GM18873 (cell line): ENCODE measurements around the gene STK39.

Experiments
- ATAC-seq: cut with Tn5 transposase; IDR thresholded peaks from one replicate; pipeline ENCODE4 v1.9.1; 2021; ENCODE audit warnings: mild to moderate bottlenecking, moderate library complexity, moderate number of reproducible peaks; ENCODE audit not compliant: unreplicated experiment, low FRiP score

The STK39 gene

GRCh38 chr2:168244318-168244717 is 3.1 kb downstream of the STK39 start:
- ATAC-seq: no peak

DNA sequence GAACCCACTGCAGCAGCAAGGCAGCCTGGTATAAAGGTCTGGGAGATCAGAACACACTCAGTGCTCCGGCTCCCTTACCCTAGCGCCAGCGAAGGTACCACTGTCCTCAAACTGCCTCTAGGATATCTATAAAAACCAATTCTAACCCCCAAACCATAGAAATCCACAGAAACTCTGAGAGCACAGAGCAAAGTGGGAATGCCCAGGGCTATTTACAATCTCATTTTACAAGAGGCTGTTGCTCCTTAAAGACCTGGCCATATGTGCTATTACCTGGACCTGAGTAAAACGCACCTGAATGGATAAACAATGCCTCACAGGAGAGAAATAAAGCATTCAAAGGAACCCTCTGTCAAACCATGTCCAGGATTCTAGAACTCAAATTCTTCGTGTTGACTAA is 4.3 kb downstream of the STK39 start:
- ATAC-seq: no peak

GRCh38 chr2:168241746-168242145 is 5.6 kb downstream of the STK39 start:
- ATAC-seq: no peak

DNA sequence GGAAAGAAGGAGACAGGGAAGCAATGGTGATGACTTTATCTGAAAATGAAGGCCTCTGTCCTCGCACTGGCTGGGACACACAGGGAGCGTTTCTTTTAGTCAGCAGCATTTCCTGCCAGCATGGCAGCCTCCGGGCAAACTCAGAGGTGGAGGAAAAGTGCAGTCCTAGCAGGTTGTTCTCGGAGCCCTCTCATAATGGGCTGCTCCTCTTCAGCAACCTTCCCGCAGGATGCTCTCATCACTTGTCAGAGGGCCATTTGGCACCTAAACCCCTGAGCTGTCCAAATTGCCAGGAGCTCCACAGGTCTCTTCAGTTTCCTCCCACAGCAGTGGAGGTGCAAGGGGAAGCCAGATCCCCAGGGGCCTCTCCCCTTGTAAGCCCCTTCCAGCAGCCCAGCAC is 6.2 kb downstream of the STK39 start:
- no peak for ATAC-seq

- no peak for ATAC-seq
Observed at GRCh38 chr2:168239281-168239680, 8.1 kb downstream of the STK39 start.

GRCh38 chr2:168237741-168238140 is 9.7 kb downstream of the STK39 start:
- no peak for ATAC-seq

GRCh38 chr2:168234407-168235085 is 12.8 kb downstream of the STK39 start:
- ATAC-seq: no peak

- no peak for ATAC-seq
Observed at GRCh38 chr2:168233726-168234406, 13.5 kb downstream of the STK39 start.

GRCh38 chr2:168233166-168233565 is 14.2 kb downstream of the STK39 start:
- ATAC-seq: no peak

DNA sequence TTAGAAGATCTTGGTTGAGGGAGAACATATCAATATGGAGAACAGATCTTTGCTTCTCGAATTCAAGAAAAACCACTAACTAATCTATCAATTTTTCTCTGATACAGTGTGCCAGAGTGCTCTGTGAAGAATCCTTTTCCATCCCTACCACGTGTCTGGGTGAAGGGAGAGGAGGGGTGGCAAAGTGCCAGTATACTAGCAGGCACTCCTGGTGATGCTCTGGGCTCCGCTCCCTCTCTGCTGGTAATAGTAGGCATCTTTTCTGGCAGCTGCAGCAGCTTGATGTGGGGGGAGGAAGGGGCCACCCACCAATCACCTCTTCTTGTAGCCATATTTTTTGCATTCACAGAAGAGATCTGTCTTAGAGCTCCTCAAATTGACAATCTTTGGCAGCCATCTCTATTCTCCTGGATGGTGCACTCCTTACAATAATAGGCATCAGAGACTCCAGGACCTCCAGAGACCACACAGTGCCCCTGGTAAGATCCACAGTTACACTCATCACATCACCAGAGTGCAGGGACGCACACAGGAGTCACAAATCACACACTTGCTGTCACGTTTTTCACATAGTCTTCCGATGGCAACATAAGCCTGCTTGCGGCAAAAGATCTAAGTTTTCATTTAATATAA is 15.7 kb downstream of the STK39 start:
- ATAC-seq: no peak

DNA sequence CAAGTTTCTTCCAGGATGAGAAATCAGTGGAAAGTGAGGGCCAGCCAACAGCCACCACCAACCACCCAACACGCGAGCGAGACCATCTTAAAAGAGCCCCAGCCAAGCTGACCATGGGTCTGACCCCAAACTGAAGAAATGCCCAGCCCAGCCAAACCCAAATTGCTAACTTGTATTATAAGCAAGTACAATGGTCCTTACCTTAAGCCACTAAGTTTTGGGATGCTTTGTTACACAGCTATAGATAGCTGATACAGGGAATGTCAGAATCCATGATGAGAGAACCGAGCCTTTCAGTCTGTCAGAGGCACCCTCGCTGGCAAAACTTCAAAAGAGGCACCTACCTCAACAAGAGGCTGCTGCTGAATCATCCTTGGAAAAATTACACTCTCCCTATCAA is 17.0 kb downstream of the STK39 start:
- ATAC-seq: no peak

- no peak for ATAC-seq
Observed at GRCh38 chr2:168224346-168224745, 23.0 kb downstream of the STK39 start.

DNA sequence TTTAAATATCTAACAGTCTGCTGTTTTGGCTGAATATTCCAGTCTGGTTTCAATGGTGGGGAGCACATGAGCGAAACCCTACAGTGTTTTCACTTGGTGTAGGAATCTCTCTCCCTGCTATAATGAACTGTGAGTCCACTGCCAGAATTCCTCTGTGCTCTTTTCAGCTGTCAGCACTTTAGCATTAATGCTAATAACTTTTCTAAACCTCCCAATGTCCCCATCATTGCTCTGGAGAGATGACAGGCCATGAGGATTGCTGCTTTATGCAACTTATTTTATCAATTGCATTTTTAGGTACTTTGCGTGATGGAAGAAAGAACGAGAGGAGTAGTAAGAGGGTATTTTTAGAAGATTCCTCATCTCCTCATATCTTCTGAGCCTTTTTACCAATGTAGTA is 25.3 kb downstream of the STK39 start:
- no peak for ATAC-seq

- no peak for ATAC-seq
Observed at GRCh38 chr2:168220965-168221819, 26.2 kb downstream of the STK39 start.

- ATAC-seq: no peak
Observed at GRCh38 chr2:168217920-168218319, 29.5 kb downstream of the STK39 start.

- ATAC-seq: no peak
Observed at GRCh38 chr2:168216351-168217005, 30.9 kb downstream of the STK39 start.

GRCh38 chr2:168215813-168216212 is 31.6 kb downstream of the STK39 start:
- ATAC-seq: no peak

- no peak for ATAC-seq
Observed at GRCh38 chr2:168212866-168213265, 34.5 kb downstream of the STK39 start.

DNA sequence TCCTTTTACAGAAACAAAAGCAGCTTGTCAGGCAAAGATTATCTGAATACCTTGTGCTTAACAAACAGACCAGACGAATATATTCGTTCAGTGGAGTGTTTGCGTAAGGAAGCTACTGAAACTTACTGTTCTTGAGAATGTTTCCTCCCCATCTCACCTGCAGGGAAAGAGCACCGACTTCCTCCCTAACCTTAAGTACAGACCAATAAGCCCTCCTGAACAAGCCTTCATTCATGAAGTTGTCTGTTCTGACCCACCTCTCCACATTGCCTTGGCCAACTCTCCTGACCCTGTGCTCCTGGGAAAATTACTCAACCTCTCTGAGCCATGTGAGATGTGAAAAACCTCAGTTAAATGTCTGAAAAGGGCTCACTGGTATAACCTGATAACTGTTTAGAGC is 35.2 kb downstream of the STK39 start:
- ATAC-seq: no peak

DNA sequence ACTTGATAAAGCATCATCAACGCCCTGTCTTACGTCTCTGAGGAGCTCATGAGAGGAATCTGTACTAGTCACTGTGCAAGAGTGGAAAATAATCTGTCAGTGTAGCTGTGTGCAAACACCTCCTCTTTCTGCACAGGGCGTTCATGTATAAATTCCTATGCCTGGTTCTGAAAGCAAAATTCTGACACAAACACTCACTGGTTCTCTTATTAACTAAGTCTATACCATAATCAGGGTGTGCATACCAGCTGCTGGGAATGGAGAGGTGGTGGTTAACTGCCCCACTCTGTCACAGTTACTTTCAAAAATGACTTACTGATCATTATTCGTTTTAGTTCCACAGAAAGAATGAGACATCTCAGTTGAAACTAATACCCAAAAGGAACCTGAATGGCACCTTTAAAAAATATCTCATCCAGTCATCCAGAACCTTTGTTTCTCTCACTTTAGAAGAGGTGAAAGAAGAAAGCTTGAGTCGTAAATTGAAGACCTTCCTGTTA is 35.7 kb downstream of the STK39 start:
- peak; percentile 84 for ATAC-seq
